ENCODE data around the gene MCM5. TPM values are rescaled to one million over a fixed set of nuclear protein-coding genes. Genes with fewer than 3 reads are reported as not detected.

MCM5 gene
- total and polyA plus RNA-seq, 5 donors: 7.3 to 15.8 (median 9.0) TPM

DNA sequence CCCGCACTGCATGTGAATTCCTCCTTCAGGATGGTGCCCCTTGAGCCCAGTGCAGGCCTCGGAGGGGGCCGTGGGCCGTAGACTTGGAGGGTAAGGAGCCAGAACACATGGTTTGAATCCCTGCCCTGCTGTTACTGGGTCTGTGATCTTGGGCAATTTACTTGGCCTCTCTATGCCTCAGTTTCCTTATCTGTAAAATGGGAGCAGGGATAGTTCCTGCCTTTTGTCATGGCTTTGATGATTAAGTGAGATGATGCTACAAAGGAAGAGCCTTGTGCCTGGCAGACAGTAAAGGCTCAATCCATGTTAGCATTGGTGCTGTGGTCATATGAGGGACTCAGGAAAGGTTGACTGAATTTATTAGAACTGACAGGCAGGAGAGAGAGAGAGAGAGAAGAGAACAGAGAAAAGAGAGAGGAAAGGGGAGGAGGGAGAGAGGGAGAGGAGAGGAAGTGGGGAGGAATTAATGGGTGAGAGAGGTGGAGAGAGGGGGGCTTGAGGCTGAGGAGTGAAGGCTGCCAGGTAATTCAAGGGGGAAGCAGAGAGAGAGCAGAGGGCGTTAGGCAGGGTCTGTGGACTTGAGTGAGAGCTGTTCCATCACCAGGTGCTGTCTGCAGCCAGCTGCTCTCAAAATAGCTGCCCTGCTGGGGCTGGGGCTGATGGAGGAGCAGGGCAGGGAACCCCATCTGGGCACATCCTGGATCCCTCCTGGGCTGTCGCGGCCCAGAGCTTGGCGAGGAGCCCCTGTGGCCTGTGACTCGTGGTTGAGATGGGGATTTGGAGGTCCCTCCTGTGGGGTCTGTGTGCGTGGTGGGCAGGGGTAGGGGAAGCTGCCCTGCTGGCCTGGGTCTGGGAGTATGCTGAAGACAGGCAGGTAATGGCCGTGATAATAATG, 44.1 kb downstream of the MCM5 start:
- no peak for ATAC-seq
- 75% methylated on average over 11 of the region's 11 CpGs for WGBS
- Histone ChIP-seq H3K27me3 (ENCODE audit: control insufficient read depth, insufficient read depth) (no peaks in the 10 kb centered on the region), H3K27ac (ENCODE audit: low read length) (no peak overlapping the region), H3K9me3 (ENCODE audit: control insufficient read depth, low read length) (no peaks in the 10 kb centered on the region), H3K4me3 (ENCODE audit: low read length) (no peak overlapping the region), H3K4me1 (ENCODE audit: control insufficient read depth, insufficient read depth, low read length) (no peaks in the 10 kb centered on the region)
- DNase-seq: peak in 1 of 3 donors; percentile 52
- intact Hi-C loops (cut with DNase I): no loop called here

DNA sequence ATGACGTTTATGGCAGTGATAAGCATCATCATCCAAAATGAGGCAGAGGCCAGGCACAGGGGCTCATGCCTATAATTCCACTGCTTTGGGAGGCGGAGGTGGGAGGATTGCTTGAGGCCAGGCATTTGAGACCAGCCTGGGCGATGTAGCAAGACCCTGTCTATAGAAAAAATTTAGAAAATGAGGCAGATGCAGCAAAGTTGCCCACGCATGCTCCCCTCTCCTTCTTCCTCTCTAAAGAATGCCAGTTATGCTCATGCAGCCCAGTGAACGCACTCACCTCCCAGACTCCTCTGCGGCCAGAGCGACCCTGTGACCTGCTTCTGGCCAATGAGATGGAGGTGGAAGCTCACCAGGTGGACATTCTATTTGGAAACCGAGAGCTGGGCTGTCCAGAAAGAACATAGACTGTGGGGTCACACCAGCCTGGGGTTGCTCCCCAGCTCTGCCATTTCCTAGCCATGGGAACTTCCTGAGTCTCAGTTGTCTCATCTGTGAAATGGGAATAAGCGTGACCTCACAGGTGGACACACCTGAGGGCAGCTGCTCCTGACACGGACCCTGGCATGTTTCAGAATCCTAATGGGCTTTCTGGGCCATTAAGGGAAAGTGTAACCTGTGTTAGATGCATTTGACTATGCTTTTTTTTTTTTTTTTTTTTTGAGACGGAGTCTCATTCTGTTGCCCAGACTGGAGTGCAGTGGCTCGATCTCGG, 44.9 kb downstream of the MCM5 start:
- WGBS: 90% methylated on average over 13 of the region's 13 CpGs
- no peak for DNase-seq
- Histone ChIP-seq H3K27me3 (ENCODE audit: control insufficient read depth, insufficient read depth) (no peaks in the 10 kb centered on the region), H3K4me1 (ENCODE audit: control insufficient read depth, insufficient read depth, low read length) (no peaks in the 10 kb centered on the region), H3K9me3 (ENCODE audit: control insufficient read depth, low read length) (no peaks in the 10 kb centered on the region), H3K4me3 (ENCODE audit: low read length) (no peak overlapping the region), H3K27ac (ENCODE audit: low read length) (no peak overlapping the region)
- intact Hi-C loops (cut with DNase I): no loop called here
- ATAC-seq: no peak

DNA sequence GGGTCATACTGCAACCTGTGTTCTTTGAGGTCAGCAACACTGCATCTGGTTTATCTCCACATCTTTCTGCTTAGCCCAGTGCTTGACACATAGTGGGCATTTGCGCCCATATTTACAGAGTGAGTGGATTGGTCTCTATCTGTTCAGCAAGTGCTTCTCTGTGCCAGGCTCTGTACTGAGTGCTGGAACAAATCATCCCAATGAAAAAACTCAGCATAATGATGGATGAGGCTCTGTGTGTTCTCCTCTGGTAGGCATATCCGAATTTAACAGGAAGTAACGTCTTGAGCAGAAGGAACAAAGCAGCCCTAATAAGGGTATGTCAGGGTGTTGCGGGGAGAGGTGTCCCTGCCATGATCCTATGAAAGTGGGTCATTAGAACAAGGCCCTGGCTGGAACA, 46.0 kb downstream of the MCM5 start:
- no peaks in the 10 kb centered on the region for H3K27me3 ChIP-seq (ENCODE audit: control insufficient read depth, insufficient read depth)
- no peak overlapping the region for H3K4me3 ChIP-seq (ENCODE audit: low read length)
- H3K27ac ChIP-seq (ENCODE audit: low read length): no peak overlapping the region
- H3K4me1 ChIP-seq (ENCODE audit: control insufficient read depth, insufficient read depth, low read length): no peaks in the 10 kb centered on the region
- DNase-seq (no peak), ATAC-seq (no peak)
- intact Hi-C loops (cut with DNase I): no loop called here
- no peaks in the 10 kb centered on the region for H3K9me3 ChIP-seq (ENCODE audit: control insufficient read depth, low read length)
- 79% methylated on average over 4 of the region's 4 CpGs for WGBS

DNA sequence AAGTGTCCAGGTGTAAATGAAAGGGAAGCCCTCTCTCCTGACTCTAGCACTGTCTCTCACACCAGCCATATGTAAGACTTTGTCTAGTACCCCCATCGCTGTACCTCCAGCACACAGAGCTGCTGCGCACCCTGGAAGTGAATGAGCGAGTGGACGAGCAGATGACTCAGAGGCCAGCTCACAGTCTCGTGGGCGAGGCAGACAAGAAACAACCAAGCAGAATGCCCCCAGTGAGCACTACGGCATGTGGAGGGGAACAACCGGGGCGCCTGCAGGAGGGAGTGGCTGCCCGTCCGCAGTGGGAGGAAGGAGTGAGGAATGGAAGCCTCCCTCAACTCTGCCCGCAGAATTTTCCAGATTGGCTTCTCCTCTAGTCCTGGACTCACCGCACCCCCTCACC, 46.4 kb downstream of the MCM5 start:
- ATAC-seq (no peak), DNase-seq (no peak)
- Histone ChIP-seq H3K4me3 (ENCODE audit: low read length) (no peak overlapping the region), H3K27ac (ENCODE audit: low read length) (no peak overlapping the region), H3K4me1 (ENCODE audit: control insufficient read depth, insufficient read depth, low read length) (no peaks in the 10 kb centered on the region), H3K9me3 (ENCODE audit: control insufficient read depth, low read length) (no peaks in the 10 kb centered on the region), H3K27me3 (ENCODE audit: control insufficient read depth, insufficient read depth) (no peaks in the 10 kb centered on the region)
- intact Hi-C loops (cut with DNase I): no loop called here
- 90% methylated on average over 13 of the region's 13 CpGs for WGBS

DNA sequence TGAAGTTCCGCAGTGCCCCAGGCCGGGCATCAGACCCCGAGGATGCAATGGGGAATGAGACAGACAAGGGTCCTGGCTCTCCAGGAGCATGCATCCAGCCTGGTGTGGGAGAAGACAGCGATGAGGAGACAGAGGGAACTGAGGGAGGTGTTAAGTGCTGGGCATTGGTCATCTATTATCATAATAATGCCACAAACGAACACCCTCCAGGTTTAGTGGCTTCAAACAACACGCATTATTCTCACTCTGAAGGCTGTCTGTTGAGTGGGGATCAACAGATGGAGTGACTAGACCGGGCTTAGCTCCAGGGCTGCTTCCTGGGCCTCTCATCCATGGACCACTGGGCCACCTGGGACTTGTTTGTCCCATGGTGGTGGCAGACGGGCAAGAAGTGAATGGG, 48.6 kb downstream of the MCM5 start:
- WGBS: 95% methylated on average over 8 of the region's 8 CpGs
- intact Hi-C loops (cut with DNase I): no loop called here
- ATAC-seq (no peak), DNase-seq (no peak)
- Histone ChIP-seq H3K27ac (ENCODE audit: low read length) (no peak overlapping the region), H3K9me3 (ENCODE audit: control insufficient read depth, low read length) (no peaks in the 10 kb centered on the region), H3K27me3 (ENCODE audit: control insufficient read depth, insufficient read depth) (no peaks in the 10 kb centered on the region), H3K4me3 (ENCODE audit: low read length) (no peak overlapping the region), H3K4me1 (ENCODE audit: control insufficient read depth, insufficient read depth, low read length) (no peaks in the 10 kb centered on the region)

DNA sequence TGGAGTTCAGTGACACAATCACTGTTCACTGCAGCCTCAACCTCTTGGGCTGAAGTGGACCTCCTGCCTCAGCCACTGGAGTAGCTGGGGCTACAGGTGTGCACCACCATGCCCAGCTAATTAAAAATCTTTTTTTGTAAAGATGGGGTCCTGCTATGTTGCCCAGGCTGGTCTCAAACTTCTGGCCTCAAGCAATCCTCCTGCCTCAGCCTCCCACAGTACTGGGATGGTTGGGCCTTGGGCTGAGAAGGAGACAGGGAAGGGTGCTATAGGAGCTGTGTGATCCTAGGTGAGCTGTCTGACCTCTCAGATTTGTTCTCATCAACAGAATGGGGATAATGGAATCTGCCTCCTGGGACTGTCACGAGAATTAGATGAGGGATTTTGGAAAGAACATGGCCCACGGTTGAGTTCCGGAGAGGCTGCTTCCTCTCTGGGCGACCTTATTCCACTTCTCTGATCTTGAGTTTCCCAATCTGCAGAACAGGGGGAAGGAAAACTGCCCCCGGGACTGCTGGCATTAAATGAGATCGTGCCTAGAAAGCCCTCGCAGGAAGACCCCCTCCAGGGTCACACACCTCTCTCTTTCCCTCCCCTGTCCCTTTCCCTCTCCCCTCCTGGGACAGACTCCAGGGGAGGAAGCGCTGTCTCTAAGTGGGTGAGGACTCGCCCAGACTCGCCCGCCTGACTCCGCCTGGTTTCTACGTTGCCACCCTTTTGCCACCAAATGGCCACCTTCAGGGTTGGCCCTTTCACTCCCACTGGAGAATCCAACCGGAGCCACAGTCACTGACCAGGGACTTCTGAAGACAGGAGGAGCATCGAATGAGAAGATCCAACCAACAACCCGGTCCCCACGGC, 50.1 kb downstream of the MCM5 start:
- H3K27me3 ChIP-seq (ENCODE audit: control insufficient read depth, insufficient read depth): no peaks in the 10 kb centered on the region
- H3K4me1 ChIP-seq (ENCODE audit: control insufficient read depth, insufficient read depth, low read length): no peaks in the 10 kb centered on the region
- H3K27ac ChIP-seq (ENCODE audit: low read length): no peak overlapping the region
- ATAC-seq: no peak
- WGBS: 92% methylated on average over 17 of the region's 17 CpGs
- no peaks in the 10 kb centered on the region for H3K9me3 ChIP-seq (ENCODE audit: control insufficient read depth, low read length)
- DNase-seq: no peak
- intact Hi-C loops (cut with DNase I): no loop called here
- H3K4me3 ChIP-seq (ENCODE audit: low read length): no peak overlapping the region

DNA sequence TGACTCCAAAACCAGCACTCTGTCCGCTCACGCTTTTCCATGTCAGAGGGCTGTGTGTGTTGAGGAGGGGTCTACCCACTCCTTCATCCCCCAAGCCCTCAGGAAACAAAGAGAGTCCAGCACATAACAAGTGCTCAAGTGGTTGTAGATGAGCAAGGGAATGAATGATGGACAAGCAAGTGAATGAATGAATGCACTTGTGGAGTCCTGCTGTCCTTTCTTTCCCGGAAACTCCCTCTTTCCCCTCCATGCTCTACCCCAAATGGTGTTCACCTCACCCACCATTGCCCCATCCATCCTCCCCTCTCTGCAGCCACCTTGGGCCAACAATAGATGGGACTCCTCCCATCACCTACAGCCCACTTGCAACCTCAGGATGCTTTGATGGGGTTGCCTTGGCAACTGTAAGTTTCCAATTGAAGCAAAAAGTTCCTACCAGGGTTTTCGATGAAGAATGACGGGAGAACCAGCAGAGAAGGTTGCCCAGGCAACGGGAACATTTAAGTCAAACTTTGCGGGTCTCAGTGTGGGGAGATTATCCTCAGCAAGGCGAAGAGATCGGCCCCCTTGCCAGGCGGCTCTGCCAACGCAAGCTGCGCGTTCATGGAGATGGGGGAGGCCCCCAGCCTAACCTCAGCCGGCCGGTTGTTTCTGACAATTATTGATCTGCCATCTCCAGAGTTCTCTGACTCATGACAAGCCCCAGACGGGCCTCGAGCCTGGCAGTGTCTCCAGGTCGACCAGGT, 51.1 kb downstream of the MCM5 start:
- H3K9me3 ChIP-seq (ENCODE audit: control insufficient read depth, low read length): no peaks in the 10 kb centered on the region
- ATAC-seq: no peak
- 83% methylated on average over 18 of the region's 18 CpGs for WGBS

DNA sequence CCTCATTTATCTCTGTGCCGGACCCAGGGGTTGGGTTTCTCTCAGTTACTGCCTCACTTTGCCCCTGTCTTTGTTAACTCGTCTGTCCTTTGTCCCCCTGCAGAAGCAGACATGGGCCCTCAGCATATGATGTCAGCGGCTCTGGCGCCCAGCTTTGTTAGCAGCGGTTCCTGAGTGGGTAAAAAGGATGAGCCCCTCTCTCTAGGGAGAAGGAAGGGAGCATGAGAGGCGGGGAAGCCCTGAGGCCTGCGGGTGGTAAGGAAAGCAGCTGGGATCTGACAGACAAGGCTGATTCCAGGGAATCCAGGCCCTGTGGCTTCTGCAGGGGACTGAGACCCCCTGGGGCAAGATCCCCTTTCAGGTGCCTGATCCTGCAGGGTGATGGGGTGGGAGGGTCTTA, 51.7 kb downstream of the MCM5 start:
- Histone ChIP-seq H3K27ac (ENCODE audit: low read length) (no peak overlapping the region), H3K9me3 (ENCODE audit: control insufficient read depth, low read length) (no peaks in the 10 kb centered on the region), H3K4me3 (ENCODE audit: low read length) (no peak overlapping the region), H3K4me1 (ENCODE audit: control insufficient read depth, insufficient read depth, low read length) (no peaks in the 10 kb centered on the region), H3K27me3 (ENCODE audit: control insufficient read depth, insufficient read depth) (no peaks in the 10 kb centered on the region)
- WGBS: 79% methylated on average over 7 of the region's 7 CpGs
- no peak for ATAC-seq
- intact Hi-C loops (cut with DNase I): no loop called here
- no peak for DNase-seq

More for the DNA sequence above, 51.1 kb downstream of the MCM5 start:
- no peak for DNase-seq
- Histone ChIP-seq H3K27me3 (ENCODE audit: control insufficient read depth, insufficient read depth) (no peaks in the 10 kb centered on the region), H3K4me3 (ENCODE audit: low read length) (no peak overlapping the region), H3K4me1 (ENCODE audit: control insufficient read depth, insufficient read depth, low read length) (no peaks in the 10 kb centered on the region), H3K27ac (ENCODE audit: low read length) (no peak overlapping the region)
- intact Hi-C loops (cut with DNase I): no loop called here

DNA sequence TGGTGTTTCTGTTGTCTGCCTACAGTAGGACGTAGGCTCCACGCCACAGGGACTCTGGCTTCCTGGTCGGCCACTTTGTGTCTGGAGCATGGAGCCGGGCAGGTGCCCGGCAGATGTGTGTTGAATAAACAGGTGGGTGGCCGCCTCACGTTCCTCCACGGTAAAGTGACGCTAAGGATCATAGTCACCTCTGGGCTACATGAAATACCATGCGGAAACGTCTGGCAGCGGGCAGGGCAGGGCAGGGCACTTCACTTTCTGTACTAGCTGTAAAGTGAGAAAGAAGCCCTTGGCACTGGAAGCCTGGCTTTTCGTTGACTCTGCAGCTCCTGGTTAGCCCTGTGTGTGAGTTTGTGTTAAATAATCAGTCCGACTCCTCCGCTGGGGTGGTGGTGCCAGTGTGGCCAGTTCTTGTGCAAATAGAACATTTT, 52.4 kb downstream of the MCM5 start:
- H3K4me3 ChIP-seq (ENCODE audit: low read length): no peak overlapping the region
- no peaks in the 10 kb centered on the region for H3K27me3 ChIP-seq (ENCODE audit: control insufficient read depth, insufficient read depth)
- H3K27ac ChIP-seq (ENCODE audit: low read length): no peak overlapping the region
- H3K4me1 ChIP-seq (ENCODE audit: control insufficient read depth, insufficient read depth, low read length): no peaks in the 10 kb centered on the region
- DNase-seq (no peak), ATAC-seq (peak in 1 of 2 donors; percentile 28)
- WGBS: 87% methylated on average over 15 of the region's 15 CpGs
- H3K9me3 ChIP-seq (ENCODE audit: control insufficient read depth, low read length): no peaks in the 10 kb centered on the region
- intact Hi-C loops (cut with DNase I): no loop called here
